Hepatocyte (in vitro differentiated cells): Measurements from ENCODE around the gene RAP1B.

Experiments
- EZH2phosphoT487 ChIP-seq: fragments of 200-600 bp; sonication (generic); IDR thresholded peaks from one replicate; pipeline ENCODE4 v1.6.1; 2018; ENCODE audit warnings: antibody characterized with exemption, mild to moderate bottlenecking, low read depth, moderate library complexity; ENCODE audit not compliant: unreplicated experiment, severe bottlenecking
- TF ChIP-seq, protein P1 (sequence below): fragments of 200-600 bp; sonication (generic); IDR thresholded peaks from 2 replicates; pipeline ENCODE4 v1.5.1; 2016; ENCODE audit warnings: antibody characterized with exemption, mild to moderate bottlenecking; ENCODE audit not compliant: poor library complexity

DNA sequence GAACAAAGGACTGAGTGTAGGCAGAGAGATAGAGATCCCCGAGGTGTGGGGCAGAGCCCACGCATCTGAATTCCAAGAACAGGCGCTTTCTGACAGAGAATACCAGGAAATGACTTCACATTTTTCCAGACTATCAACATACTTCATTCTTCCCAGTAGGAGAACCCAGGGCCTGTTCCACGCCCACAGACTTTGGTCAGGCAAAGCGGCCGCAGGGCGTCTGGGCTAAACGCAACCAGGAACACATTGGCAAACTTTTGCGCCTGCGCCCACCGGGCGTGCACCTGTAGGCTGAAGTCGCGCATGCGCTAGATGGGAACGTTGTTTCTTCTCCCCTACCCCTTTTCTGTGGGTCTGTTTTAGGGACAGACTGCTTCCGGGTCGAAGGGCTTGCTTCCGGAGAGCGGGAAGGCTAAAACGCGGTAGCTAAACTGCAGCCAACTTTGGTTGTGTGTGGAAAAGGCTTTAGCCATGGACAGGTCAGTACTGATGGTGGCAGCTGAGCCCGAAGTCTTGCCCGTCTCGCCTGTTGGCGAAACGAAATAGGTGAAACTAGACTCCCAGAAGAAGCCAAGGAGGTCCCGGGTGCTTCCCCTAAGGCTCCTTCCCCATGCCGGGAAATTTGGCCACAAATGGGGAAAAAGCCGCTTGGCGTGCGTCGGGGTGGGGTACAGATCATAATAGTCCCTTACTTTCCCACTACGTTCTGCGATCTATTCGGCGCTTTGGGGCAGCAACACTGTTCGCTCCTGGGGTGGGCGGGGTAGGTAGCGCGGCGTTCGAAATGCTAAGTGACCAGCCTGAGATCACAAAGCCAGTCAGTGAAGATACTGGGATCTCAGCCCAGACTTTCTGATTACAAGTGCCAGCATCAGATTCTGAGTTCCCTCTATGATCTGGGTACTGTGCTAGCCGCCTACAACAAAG lies 76.2 kb downstream of the RAP1B start, which contains the start of gene NUP107:
- no peak for TF ChIP-seq EZH2phosphoT487
- TF ChIP-seq, protein P1, sequence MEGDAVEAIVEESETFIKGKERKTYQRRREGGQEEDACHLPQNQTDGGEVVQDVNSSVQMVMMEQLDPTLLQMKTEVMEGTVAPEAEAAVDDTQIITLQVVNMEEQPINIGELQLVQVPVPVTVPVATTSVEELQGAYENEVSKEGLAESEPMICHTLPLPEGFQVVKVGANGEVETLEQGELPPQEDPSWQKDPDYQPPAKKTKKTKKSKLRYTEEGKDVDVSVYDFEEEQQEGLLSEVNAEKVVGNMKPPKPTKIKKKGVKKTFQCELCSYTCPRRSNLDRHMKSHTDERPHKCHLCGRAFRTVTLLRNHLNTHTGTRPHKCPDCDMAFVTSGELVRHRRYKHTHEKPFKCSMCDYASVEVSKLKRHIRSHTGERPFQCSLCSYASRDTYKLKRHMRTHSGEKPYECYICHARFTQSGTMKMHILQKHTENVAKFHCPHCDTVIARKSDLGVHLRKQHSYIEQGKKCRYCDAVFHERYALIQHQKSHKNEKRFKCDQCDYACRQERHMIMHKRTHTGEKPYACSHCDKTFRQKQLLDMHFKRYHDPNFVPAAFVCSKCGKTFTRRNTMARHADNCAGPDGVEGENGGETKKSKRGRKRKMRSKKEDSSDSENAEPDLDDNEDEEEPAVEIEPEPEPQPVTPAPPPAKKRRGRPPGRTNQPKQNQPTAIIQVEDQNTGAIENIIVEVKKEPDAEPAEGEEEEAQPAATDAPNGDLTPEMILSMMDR: no peak
